NCI-H146 treated with DMSO at 0.1 percent for 48 hours (cell line): ENCODE measurements around the gene CFAP298.

ENCODE experiments used
- DNase-seq: peaks from one replicate; lab custom pipeline; 2025; ENCODE audit not compliant: unreplicated experiment; lab: John Stamatoyannopoulos, UW

Gene CFAP298

DNA sequence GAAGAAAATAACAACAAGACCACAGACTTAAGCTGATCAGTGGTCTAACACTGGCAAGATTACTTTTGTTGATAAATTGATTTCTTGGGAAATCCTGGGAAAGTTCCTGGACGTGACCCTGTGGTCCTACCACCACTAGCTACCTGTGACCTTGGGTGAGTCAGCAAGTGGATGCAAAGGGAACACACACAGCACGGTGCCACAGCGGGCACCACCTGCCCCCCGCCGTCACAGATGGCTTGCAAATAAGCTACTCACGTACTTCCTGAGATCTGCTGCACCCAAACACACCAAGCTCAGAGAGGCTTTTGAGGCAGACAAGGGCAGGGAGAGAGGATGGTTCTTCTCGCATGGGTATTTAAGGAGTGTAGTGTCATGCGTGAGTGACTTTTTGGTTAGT is 12.7 kb downstream of the CFAP298 start:
- peak; percentile 33 for DNase-seq

DNA sequence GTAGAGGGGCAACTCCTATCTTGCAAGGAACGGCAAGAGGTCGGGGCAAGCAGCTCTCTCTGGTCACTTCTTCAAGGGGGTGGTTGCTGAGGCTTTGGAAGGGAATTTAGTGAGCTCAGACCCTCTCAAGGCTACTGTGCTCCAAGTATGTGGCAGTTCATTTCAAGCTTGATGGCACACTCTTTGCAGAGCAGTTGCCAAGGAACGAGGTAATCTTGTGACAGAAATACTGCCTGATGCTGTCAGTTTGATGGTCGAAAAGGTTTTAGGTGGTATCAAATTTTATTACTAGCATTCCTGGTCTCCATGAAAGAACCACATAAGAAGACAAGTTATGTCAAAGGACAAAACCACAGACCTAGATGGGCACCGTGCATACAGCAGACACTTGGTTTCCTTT is 13.1 kb downstream of the CFAP298 start:
- DNase-seq = no peak

DNA sequence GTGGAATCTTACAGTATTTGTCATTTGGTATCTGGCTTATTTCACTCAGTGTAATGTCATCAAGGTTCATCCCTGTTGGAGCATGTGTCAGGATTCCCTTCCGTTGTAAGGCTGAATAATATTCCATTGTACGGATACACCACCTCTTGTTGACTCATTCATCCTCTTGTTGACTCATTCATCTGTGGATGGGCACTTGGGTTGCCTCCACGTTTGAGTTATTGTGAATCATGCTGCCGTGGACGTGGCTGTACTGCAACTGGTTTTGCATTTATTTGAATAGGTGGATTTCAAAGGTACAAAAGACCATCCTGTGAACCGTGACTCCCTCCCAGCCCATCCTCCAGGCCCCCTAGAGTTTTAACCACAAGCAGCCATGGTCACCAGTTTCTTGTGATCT is 15.0 kb downstream of the CFAP298 start:
- DNase-seq = no peak

DNA sequence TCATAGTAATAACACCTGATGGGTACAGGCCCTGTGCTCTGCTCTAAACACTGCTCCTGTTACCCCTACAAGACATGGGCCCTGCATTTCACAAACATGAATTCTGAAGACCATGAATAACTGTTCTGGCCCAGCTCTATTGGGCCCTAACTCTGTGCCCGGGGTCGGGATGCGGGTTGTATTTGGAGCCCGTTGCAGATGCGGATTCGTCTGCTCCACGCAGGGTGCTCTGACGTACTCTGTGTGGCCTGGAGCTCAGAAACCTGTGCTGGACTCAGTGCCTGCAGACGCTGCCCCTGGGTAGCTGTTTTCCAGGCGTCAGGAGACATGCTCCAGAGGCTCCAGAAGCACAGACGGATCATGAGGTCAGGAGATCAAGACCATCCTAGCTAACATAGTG is 16.7 kb downstream of the CFAP298 start:
- no peak for DNase-seq

DNA sequence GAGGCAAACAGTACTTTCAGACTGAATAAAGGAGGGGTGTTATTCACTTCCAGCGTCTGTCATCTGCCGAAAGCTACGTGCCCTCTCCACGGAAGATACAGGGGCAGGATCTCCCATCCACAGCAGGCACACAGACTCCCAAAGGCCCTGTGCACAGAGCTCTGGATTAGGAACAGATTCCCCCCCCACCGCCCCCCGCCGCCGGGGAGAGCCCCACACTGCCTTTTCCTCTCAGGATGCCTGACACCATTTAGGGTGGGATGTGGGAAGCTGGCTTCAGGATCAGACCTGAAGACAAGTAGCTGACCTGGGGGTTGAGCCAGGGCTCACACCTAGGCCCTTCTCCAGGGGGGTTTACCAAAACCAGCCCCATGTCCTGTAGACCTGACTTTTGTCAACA is 18.5 kb downstream of the CFAP298 start:
- no peak for DNase-seq

DNA sequence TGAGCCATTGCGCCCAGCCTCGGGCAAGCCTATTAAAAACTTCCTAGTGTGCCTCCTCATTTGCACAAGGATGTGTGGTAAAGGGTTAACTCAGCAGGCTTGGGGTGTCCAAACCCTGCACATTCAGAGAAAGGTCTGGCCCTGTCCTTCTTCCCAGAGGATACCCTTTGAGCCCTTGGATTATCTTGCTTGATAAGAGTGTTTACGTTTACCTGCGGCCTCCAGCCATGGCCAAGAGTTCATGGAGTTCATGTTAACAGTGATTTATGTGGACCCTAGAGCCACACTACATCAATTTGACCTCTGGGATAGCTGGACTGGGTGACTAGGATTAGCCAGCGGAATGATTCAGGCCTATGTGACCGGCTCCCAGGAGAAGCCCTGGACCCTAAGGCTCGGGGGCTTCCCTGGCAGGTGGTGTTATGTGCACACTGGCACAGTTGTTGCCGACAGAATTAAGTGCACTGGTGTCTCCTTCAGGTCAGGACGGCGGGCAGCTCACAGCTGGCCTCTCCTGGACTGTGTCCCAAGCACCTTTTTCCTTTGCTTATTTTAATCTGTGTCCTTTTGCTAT is 19.2 kb downstream of the CFAP298 start:
- no peak for DNase-seq

DNA sequence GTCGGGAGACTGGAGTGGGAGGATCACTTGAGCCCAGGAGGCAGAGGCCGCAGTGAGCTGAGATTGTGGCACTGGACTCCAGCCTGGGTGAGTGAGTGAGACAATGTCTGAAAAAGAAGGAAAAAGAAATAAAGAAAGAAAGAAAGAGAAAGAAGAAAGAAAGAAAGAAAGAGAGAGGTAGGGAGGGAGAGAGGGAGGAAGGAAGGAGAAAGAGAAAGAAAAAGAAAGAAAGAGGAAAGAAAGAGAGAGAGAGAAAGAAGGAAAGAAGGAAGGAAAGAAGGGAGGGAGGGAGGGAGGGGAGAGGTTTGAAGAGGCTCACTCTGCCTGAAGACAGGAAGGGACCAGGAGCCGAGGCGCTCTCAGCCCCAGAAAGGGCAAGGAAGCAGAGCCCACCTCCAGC is 22.0 kb downstream of the CFAP298 start:
- no peak for DNase-seq

DNA sequence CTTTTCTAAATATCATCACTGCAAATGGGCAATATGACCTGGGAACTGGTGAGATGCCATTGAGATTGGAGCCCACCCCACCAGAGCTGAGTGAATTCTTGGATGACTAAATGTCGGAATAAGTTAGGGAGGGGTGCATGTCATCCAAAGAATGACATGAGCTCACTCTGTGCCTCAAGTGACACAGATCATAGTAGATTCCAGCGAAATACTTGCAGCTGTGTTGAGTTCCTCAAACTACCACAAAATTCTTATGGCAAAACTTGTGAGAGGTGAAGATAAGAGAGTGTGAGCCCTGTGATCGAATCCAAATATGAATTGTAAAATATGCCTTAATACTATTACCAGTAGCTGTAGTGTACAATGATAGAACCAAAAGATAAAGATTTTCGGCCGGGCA is 24.5 kb downstream of the CFAP298 start:
- no peak for DNase-seq

DNA sequence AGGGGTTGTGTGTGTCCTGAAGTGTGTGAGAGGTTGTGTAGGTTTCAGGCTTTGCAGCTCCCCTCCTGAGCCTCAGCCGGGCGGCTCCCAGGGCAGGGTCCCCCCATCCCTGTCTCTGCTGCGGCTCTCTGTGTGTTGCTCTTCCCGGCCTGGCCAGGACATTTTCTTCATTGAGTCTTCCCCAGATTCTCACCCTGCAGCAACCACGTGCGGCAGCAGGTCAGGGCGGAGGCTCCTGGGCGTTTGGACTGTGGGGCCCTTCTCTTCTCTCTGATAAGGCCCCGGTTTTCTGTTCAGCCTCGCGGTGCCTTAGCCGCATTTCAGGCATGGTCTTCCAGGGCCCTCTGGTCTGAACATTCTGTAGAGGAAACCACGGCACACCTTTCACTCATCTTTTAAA is 25.1 kb downstream of the CFAP298 start:
- no peak for DNase-seq

DNA sequence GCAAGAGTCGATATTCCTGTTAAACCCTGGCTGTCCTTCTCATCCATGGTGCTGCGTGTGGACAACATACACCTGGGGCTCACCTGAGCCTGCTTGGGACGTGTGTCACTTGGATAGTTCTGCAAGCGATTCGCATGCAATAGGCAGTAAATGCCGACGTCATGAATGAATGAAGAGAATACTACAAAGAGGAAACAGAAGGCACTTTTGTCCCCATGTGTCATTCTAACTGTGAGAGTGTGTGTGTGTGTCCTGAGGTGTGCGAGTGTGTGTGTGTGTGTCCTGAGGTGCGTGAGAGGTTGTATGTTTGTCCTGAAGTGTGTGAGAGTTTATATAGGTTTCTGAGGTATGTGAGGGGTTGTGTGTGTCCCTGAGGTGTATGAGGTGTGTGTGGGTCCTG is 26.2 kb downstream of the CFAP298 start:
- no peak for DNase-seq

DNA sequence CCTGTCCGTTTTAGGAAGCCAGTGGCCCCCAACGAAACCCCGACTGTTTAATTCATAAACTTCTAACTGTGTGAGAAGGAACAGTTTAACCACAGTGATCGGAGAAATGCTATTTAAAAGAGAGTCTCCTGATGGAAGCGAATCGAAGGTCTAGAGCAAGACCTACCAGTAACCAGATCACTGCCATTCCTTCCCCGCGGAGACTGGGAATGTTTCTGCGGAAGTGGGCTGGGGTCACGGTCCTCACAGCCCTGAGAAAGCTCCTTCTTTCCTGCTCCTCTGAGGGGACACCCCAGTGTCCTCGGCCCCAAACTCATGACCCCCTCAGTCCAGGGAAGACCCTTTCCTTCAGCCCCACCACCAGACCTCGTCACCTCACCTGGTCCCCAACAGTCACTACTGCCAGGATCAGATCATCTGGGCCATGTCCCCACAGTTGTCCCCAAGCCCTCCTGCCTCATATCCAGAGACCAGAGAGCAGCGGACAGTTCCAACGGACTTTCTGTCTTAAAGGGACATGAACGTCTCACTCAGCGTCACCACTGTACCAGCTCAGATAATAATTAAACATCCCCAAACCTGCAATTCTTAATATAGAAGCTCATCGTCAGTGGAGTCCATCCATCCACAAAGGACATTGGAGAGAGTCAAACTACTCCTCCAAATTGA is 27.0 kb downstream of the CFAP298 start, which contains the start of gene TCP10L:
Gene TCP10L (minus strand): TSS at position 482 of the 669 bp plus-strand sequence. CDS start 1,219 bp downstream, outside the sequence.
- DNase-seq = no peak

DNA sequence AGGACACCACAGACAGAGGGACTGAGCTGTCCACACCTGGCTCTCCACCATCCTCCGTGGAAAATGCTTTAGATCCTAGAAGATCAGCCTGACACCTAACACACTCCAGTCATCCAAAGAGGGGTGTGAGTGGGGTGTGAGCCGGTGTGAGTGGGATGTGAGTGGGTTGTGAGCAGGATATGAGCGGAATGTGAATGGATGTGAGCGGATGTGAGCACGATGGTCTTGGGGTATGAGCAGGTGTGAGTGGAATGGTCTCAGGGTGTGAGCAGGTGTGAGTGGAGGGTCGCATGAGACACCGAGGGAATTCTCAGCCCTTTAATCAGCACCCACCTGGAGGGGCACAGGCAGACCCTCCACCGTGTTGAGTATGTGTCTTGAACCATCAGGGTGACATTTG is 27.7 kb downstream of the CFAP298 start:
- DNase-seq = no peak

DNA sequence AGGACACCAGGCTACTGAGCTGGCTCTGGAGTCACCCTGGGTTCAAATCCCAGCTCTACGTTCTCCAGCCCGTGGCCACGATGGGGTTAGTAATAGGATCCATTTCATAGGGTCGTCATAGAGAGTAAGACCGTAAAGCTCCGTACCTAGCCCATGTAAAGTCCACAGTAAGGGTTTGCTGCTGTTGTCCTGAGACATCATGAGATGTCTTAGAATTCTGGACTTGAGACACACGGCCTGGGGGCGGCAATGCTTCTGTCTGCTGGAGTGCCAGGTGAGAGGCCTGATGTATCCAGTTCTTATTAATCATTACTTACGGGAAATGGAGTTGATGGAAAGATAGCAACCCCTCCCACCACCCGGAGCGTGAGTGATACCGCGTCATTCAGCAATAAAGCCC is 30.4 kb downstream of the CFAP298 start:
- no peak for DNase-seq

DNA sequence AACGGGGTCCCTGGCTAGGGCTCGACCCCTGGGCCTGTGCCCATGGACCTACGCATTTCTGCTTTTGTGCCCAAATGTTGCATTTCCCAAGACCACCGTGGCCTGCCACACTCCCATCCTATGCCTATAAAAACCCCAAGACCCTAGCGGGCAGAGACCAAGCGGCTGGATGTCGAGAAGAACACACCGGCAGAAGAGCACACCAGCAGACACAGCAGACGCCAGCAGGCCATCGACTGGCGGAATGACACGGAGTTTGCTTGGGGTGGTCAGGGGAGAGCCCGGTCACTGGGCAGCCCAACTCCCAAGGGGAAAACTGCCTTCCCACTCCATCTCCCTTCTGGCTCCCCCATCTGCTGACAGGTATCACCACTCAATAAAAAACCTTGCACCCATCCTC is 31.2 kb downstream of the CFAP298 start:
- DNase-seq = no peak

DNA sequence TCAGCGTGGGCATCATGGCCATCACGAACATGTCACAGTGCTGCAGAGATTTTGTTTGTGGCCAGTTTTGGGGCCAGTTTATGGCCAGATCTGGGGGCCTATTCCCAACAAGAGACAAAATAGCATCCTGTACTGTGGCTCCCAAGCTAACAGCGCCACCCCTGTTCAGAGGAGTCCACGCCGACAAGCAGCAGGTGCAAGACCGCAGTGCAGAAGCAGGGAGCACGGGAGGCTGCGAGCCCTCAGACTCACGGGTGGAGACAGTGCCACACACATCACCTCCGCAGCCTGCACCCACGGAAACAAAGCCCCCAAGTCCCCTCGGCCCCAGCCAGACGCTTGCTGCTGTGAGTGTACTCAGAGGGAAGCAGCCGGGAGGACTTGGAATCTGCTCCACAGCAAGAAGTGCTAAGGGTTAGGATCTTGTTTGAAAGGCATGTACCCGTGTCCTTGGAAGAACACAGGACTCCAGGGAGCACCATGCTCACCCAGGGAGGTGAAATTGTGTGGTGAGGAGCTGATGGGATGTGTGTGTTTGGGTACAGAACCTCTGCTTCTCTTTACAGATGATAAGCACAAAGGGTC is 34.0 kb downstream of the CFAP298 start:
- no peak for DNase-seq

DNA sequence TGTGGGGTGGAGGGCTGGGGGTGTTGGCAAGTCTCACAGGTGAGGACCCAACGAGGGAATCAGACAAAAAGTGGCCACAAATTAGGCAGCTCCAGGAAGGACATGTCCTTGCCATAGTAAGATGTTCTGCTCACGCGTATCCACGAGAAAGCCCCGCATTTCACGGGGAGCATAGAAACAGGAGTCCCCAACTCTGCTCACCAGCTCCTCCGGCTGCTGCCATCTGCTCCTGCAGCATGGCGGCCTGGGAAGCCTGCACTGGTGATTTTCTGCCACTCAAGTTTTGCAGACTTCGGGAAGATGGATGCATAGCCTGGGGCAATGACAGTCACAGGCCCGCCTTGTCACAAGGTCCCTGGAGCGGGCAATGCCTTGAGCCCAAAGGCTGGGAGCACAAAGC is 36.2 kb downstream of the CFAP298 start:
- DNase-seq = no peak

DNA sequence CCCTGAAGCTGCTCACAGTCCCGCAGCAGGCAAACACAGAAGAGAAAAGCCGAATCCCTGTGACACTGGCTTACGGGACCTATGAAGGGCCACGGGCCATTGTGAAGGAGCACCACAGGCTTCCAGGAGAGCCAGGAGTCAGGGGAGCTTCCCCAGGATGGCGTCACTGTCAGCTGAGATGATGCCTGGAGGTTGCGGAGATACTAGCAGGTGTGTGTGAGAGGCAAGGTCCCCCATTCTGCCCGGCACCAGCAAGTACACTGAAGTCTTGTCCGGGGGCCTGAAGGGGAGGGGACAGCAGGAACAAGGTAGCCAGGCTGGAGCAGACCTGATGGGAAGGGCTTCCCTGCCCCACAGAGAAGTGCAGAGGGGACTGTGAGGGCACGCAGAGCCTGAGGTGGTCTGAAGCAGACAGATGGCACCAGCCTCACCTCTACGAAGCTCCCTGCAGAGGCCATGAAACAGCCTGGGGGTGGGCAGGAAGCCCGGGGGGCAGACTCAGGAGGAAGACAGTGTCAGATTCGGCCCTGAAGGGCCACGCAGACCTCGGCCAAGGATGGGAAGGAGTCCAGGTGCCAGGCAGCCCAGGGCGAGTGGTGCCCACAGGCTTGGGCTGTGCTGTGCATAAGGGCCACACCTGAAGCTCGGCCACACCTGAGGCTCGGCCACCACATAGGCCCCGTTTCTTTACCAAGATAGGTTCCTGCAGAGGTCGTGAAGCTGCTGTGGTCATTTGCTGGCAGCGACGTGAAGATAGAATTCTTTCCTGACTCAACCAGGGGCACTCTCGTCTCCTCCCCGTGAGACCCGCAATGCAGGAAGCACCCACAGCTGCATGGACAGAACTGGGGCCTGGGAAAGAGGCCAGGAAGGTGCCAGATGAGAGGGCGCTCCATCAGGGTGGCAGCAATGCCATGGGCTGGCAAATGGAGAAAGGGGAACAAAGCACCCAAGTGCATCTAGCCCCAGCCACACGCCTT is 36.9 kb downstream of the CFAP298 start:
- DNase-seq = no peak

DNA sequence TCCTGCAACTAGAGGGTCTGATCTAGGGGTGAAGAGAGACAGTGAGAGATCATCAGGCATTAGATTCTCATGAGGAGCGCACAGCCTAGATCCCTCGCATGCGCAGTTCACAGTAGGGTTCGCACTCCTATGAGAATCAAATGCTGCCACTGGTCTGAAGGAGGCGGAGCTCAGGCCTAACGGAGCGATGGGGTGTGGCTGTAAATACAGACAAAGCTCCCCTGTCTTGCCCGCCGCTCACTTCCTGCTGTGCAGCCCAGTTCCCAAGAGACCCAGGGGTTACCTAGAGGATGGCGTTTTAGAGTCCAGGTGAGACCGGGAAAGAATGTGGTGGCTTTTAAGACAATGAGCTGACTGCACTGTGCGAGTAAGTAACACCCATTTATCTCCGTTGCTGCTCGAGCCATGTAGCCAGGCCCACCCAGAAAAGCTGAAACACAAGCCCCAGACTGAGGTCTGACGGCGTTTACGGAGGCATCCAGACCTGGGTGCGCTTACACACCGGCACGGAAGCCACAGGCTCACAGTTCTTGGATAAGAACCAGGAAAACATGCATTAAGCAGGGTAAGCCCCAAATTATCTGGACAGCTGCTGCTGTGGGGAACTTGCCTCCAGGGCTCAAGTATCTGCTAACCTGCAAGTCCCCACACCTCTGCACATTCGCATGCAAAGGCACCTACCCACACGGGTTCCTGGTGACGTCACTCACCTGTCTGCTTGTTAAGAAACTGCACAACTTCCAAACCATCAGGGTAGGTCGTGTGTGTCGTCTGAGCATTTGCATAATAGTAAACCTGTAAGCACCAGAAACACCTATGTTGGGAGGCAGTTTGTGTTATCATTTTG is 39.4 kb downstream of the CFAP298 start:
- peak; percentile 39 for DNase-seq

DNA sequence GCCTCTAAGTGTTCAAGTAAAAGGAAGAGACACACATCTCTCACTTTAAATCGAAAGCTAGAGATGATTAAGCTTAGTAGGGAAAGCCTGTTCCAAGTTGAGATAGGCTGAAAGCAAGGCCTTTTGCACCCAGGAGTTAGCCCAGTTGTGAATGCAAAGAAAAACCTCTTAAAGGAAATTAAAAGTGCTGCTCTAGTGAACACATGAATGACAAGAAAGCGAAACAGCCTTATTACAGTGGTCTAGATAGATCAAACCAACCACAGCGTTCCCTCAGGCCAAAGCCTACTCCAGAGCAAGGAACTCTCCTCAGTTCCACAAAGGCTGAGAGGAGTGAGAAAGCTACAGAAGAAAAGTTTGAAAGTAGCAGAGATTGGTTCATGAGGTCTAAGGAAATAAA is 41.7 kb downstream of the CFAP298 start:
- DNase-seq = no peak
